K562 (cell line): Measurements from ENCODE around the gene ATP6V1F. TPM values are rescaled to one million over a fixed set of nuclear protein-coding genes. Genes with fewer than 3 reads are reported as not detected.

Experiments
- ATAC-seq: fragments of 200-7000 bp; cut with Tn5 transposase; 3 replicates; pipeline ENCODE4 v1.9.1; 2020; ENCODE audit warnings: moderate library complexity
- BruUV-seq: library from RNA; stranded (reverse); fragments of 400-500 nt; replicated peaks from 2 replicates; lab custom pipeline; 2021; lab: Mats Ljungman, UMichigan
- CTCF ChIA-PET: fragments of 300-600 bp; formaldehyde crosslinking; extraction: SDS; loops from one replicate; lab custom pipeline; 2021; ENCODE audit warnings: low intra/inter-chr PET ratio; lab: Yijun Ruan, JAX
- POLR2A ChIA-PET: fragments of 300-600, 350-650 bp; sonication (Branson Sonifier 250); formaldehyde crosslinking; extraction: SDS; loops from one replicate; lab custom pipeline; 2021; ENCODE audit warnings: antibody characterized with exemption, inconsistent platforms; lab: Yijun Ruan, JAX
- DNase-seq, 4 experiments: peaks; one replicate each; pipeline versions ENCODE4 v3.0.0 to v3.0.0-alpha.2; 2011 to 2018; ENCODE audit warnings: low spot score in 3 of 4, mixed read lengths in 3 of 4; ENCODE audit errors: extremely low read depth in 1 of 4
- FAIRE-seq: peaks from 2 replicates; lab custom pipeline; 2011; peaks lifted over from hg19 to GRCh38; lab: Jason Lieb, UNC
- H2AFZ ChIP-seq: 2 replicates; pipeline ENCODE4 v1.6.0; 2011; ENCODE audit warnings: low read depth, low read length, control low read depth, inconsistent platforms
- H3K27ac ChIP-seq: fragments of 200-600 bp; 3 replicates; pipeline ENCODE4 v1.8.0; 2011; ENCODE audit warnings: low read depth, mild to moderate bottlenecking, control low read depth, inconsistent platforms, low read length, moderate library complexity, mixed read lengths; ENCODE audit errors: extremely low read depth
- H3K27me3 ChIP-seq, 2 experiments: fragments of 300-600 bp in 1 of 2; 2 replicates in 1 of 2; 3 replicates in 1 of 2; pipeline versions ENCODE4 v1.6.0 to v1.8.0; 2011; ENCODE audit warnings: inconsistent platforms in 2 of 2, low read length in 2 of 2, mild to moderate bottlenecking in 1 of 2, mixed read lengths in 1 of 2, moderate library complexity in 1 of 2; ENCODE audit not compliant: control insufficient read depth in 2 of 2, insufficient read depth in 2 of 2
- H3K36me3 ChIP-seq: fragments of 300-600 bp; 3 replicates; pipeline ENCODE4 v1.8.0; 2011; ENCODE audit warnings: mild to moderate bottlenecking, low read length, inconsistent platforms; ENCODE audit not compliant: control insufficient read depth, insufficient read depth
- H3K4me1 ChIP-seq, 2 experiments: fragments of 200-600 bp in 1 of 2; replicated peaks in 1 of 2; 2 replicates in 1 of 2; 3 replicates in 1 of 2; pipeline versions ENCODE4 v1.5.1 to v1.8.0; 2011; ENCODE audit warnings: inconsistent platforms in 2 of 2, low read length in 2 of 2, mild to moderate bottlenecking in 1 of 2, mixed read lengths in 1 of 2, moderate library complexity in 1 of 2; ENCODE audit not compliant: control insufficient read depth in 2 of 2, insufficient read depth in 2 of 2
- H3K4me2 ChIP-seq: 2 replicates; pipeline ENCODE4 v1.6.1; 2011; ENCODE audit warnings: low read length, control low read depth, inconsistent platforms, mixed read lengths; ENCODE audit not compliant: insufficient read depth
- H3K4me3 ChIP-seq: fragments of 200-600 bp; sonication (generic), shearing (Covaris generic); 2 replicates; pipeline ENCODE4 v1.5.1; 2016; ENCODE audit warnings: control low read depth, inconsistent platforms
- H3K79me2 ChIP-seq: fragments of 200-600 bp; 3 replicates; pipeline ENCODE4 v1.8.0; 2011; ENCODE audit warnings: low read length, inconsistent platforms; ENCODE audit not compliant: control insufficient read depth, insufficient read depth
- H3K9ac ChIP-seq, 2 experiments: 2 replicates each; pipeline versions ENCODE4 v1.6.0 to v1.6.1; 2011; ENCODE audit warnings: low read depth in 2 of 2, low read length in 2 of 2, control low read depth in 1 of 2, inconsistent platforms in 1 of 2, mild to moderate bottlenecking in 1 of 2, mixed read lengths in 1 of 2; ENCODE audit not compliant: insufficient read depth in 1 of 2
- H3K9me1 ChIP-seq: one replicate; pipeline ENCODE4 v1.6.0; 2011; ENCODE audit warnings: inconsistent platforms, mild to moderate bottlenecking, low read length, moderate library complexity; ENCODE audit not compliant: control insufficient read depth, insufficient read depth
- H3K9me3 ChIP-seq: replicated peaks from 2 replicates; pipeline ENCODE4 v1.5.1; 2011; ENCODE audit warnings: low read depth, low read length, inconsistent platforms; ENCODE audit not compliant: control insufficient read depth, insufficient read depth
- H4K20me1 ChIP-seq: replicated peaks from 2 replicates; pipeline ENCODE4 v1.6.1; 2011; ENCODE audit warnings: low read length, inconsistent platforms, mixed read lengths; ENCODE audit not compliant: control insufficient read depth, insufficient read depth
- E2F8 ChIP-seq: fragments of 450-650 bp; IDR thresholded peaks from 2 replicates; pipeline ENCODE4 v1.7.1; 2018; ENCODE audit warnings: mild to moderate bottlenecking, low read depth; ENCODE audit not compliant: partially characterized antibody
- PCBP1 ChIP-seq: fragments of 200-400 bp; formaldehyde crosslinking; IDR thresholded peaks from 2 replicates; pipeline ENCODE4 v1.6.1; 2018; ENCODE audit warnings: mild to moderate bottlenecking, low read depth, low read length; ENCODE audit not compliant: poor library complexity, severe bottlenecking
- U2AF2 ChIP-seq: fragments of 200-400 bp; formaldehyde crosslinking; optimal IDR thresholded peaks from 2 replicates; pipeline ENCODE3; 2017; ENCODE audit warnings: low read depth, mild to moderate bottlenecking, low read length
- VEZF1 ChIP-seq: fragments of 200-800 bp; sonication (Bioruptor generic); IDR thresholded peaks from 2 replicates; pipeline ENCODE4 v1.6.1; 2017; ENCODE audit warnings: missing genetic modification characterization, missing compliant biosample characterization
- ZNF57 ChIP-seq: fragments of 450-650 bp; formaldehyde crosslinking; IDR thresholded peaks from 2 replicates; pipeline ENCODE4 v1.4.0; 2020; ENCODE audit warnings: mild to moderate bottlenecking, moderate library complexity
- ZNF609 ChIP-seq: sonication (generic); formaldehyde crosslinking; IDR thresholded peaks from 2 replicates; pipeline ENCODE4 v1.8.1; 2023; ENCODE audit warnings: missing genetic modification reagents, mild to moderate bottlenecking, borderline replicate concordance
- ZNF696 ChIP-seq: fragments of 250-450 bp; sonication (Bioruptor Pico); conservative IDR thresholded peaks from 2 replicates; pipeline ENCODE4 v1.4.0; 2020; ENCODE audit warnings: mild to moderate bottlenecking, moderate library complexity
- WGBS: fragments of 100-300 bp; shearing (Covaris generic); methylation state at CpG from one replicate; pipeline ENCODE4 v1.1.6; 2016; ENCODE audit warnings: low coverage, mixed read lengths; ENCODE audit not compliant: insufficient coverage; ENCODE audit errors: missing lambda C conversion rate; 5-methylcytosine and 5-hydroxymethylcytosine counted together
- in situ Hi-C: fragments of 300-500 bp; cut with MboI; formaldehyde crosslinking; loops from 4 replicates; pipeline ENCODE4 v1.15.0; 2018; ENCODE audit warnings: inconsistent platforms, mixed read lengths
- intact Hi-C: fragments of 100-400 bp; cut with micrococcal nuclease; formaldehyde crosslinking; loops from 2 replicates; pipeline ENCODE4 v1.14.2; 2022
- polyA plus RNA-seq, 8 experiments: library from polyadenylated mRNA; depleted of rRNA in 4 of 8; stranded (reverse) in 5 of 8; unstranded in 3 of 8; fragments of >200 nt; fragmentation: Nextera tagmentation in 2 of 8; fragmentation: Illumina TruSeq in 1 of 8; extraction: Ambion mirVana in 2 of 8; extraction: Trizol in 1 of 8; gene quantifications; 2 replicates each; pipeline versions ENCODE4 v1.2.1 to v1.2.3, GENCODE V29; 2011 to 2014; ENCODE audit warnings: inconsistent platforms in 1 of 8, missing spikeins in 1 of 8
- total RNA-seq, 7 experiments: library from RNA; depleted of rRNA in 6 of 7; stranded (reverse); fragments of >200 nt in 6 of 7; fragmentation: Illumina TruSeq in 2 of 7; extraction: Trizol in 2 of 7; gene quantifications; 2 replicates each; pipeline versions ENCODE4 v1.2.1 to v1.2.3, GENCODE V29; 2011 to 2021; ENCODE audit warnings: low replicate concordance in 1 of 7

The ATP6V1F gene
- total and polyA plus RNA-seq, 9 of the 15 experiments (the other 6 are each of a cell fraction or from before 2014, with no cell fraction given) = 206 to 1,123 (median 542) TPM

DNA sequence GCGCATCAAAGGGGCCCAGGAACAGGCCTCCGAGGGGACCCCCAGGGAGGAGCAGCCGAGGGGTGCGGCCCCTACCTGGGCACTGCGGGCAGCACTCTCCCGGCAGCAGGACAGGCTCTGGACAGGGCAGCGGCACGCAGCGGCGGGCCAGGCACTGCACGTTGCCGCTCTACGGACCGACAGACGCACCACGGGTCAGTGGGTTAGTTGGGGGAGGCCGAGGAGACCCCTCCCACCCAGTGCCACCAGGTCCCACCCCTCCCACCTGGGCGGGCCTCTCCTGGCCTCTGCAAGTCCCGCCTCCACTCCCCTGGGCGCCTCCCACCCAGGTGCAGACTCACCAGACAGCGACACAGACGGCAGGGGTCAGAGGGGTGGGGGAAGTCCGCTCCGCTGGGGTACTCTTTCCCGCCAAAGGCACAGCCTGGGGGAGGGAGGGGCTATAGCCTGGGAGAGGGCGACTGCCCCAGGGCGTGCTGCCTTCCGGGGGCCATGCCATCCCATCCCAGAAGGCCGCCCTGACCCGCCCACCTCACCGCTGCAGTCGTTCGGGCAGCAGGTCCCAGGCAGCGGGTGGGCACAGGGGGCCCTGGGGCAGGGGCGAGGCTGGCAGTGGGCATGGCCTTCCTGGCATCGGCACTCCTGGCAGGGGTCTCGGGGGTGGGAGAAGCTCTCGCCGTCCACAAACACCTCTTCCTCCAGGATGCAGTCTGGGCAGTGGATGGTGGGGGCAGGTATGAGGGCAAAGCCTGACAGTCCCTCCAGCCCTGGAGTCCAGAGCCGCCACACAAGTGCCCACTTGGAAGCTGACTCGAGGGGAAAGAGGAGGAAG lies 28.7 kb downstream of the ATP6V1F start (continued):
- TF ChIP-seq VEZF1 (CRISPR knock-in tag) = 0 out of 2 replicates have a peak, but pooled peaks have one; percentile 4
- TF ChIP-seq E2F8 = peak; percentile 45
- TF ChIP-seq PCBP1 = peak; percentile 26

DNA sequence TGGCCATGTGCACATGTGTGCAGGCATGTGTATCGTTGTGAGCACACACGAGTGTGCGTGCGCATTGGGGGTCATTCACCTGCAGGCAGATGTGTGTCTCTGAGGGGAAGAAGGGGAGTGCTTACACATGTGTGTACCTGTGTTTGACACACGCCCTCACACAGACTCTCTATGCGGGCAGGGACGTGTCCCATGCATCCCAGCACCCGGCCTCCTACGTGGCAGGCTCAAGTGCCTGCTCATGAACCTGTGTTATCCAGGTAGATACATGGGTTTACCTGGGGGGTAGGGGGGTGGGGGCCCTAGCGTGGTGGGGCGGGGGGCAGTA lies 29.2 kb downstream of the ATP6V1F start:
- no peak for DNase-seq
- no peak overlapping the region for H2AFZ ChIP-seq
- intact Hi-C loops (no loop called here), in situ Hi-C loops (no loop called here)
- ChIA-PET POLR2A (interaction anchor here (0.6 kb wide), 1 partner anchor 459 kb away, joined by 3 read pairs; no protein-coding TSS in a partner anchor), CTCF (no interaction called here)
- H3K27me3 ChIP-seq = peaks cover 14 to 47% of the 10 kb centered on the region in 2 experiments
- no peaks in the 10 kb centered on the region for H3K79me2 ChIP-seq
- no peak overlapping the region for H3K27ac ChIP-seq
- no peak for FAIRE-seq
- no peaks in the 10 kb centered on the region for H3K9me1 ChIP-seq
- H3K4me2 ChIP-seq = no peak overlapping the region
- no TSS peak for BruUV-seq
- H3K9ac ChIP-seq = peak overlapping the region in 1 of 2 experiments; percentile 14; a peak in 1 of 4 replicates
- H3K9me3 ChIP-seq = peaks cover 4% of the 10 kb centered on the region
- WGBS = 36% methylated on average over 9 of the region's 11 CpGs
- no peak for ATAC-seq
- peaks cover 0 to 44% of the 10 kb centered on the region in 2 experiments; a peak in 2 of 5 replicates for H3K4me1 ChIP-seq
- H4K20me1 ChIP-seq = no peaks in the 10 kb centered on the region; the same call in 1 of the 2 replicates
- no peak overlapping the region for H3K4me3 ChIP-seq
- H3K36me3 ChIP-seq = no peaks in the 10 kb centered on the region
- no peak for TF ChIP-seq U2AF2
- no peak for TF ChIP-seq ZNF609 (CRISPR knock-in tag)
- TF ChIP-seq ZNF57 (CRISPR knock-in tag) = no peak
- no peak for TF ChIP-seq ZNF696 (CRISPR knock-in tag)
- no peak for TF ChIP-seq VEZF1 (CRISPR knock-in tag)
